OCI-LY7 (cell line): Measurements from ENCODE around the gene GAB3. TPM values are rescaled to one million over a fixed set of nuclear protein-coding genes. Genes with fewer than 3 reads are reported as not detected.

Experiments used
- BruUV-seq: library from RNA; stranded (reverse); fragments of 400-500 nt; replicated peaks from 2 replicates; lab custom pipeline; 2021; lab: Mats Ljungman, UMichigan
- CTCF ChIA-PET: fragments of 300-600 bp; sonication (Branson Sonifier 250); formaldehyde crosslinking; loops from one replicate; lab custom pipeline; 2022; ENCODE audit warnings: antibody characterized with exemption; ENCODE audit not compliant: unreplicated experiment; lab: Charles Lee
- POLR2A ChIA-PET: fragments of 300-600 bp; sonication (Branson Sonifier 250); formaldehyde crosslinking; loops from one replicate; lab custom pipeline; 2022; ENCODE audit warnings: antibody characterized with exemption; lab: Charles Lee
- DNase-seq: peaks from one replicate; pipeline ENCODE4 v3.0.0-alpha.2; 2015; ENCODE audit warnings: low spot score
- H2AFZ ChIP-seq: fragments of 200-600 bp; sonication (generic), shearing (Covaris generic); 2 replicates; pipeline ENCODE4 v1.6.1; 2014; ENCODE audit warnings: mild to moderate bottlenecking, antibody characterized with exemption, low read length, moderate library complexity
- H3K27ac ChIP-seq: fragments of 200-600 bp; sonication (generic); 2 replicates; pipeline ENCODE4 v1.5.1; 2014; ENCODE audit warnings: mixed run types, low read depth, mild to moderate bottlenecking, moderate library complexity, low read length, inconsistent platforms; ENCODE audit not compliant: poor library complexity, severe bottlenecking
- H3K36me3 ChIP-seq: fragments of 200-600 bp; sonication (generic); 2 replicates; pipeline ENCODE4 v1.6.1; 2014; ENCODE audit warnings: mild to moderate bottlenecking, antibody characterized with exemption, low read length, moderate library complexity, mixed read lengths; ENCODE audit not compliant: insufficient read depth
- H3K4me1 ChIP-seq: fragments of 200-600 bp; sonication (generic); 2 replicates; pipeline ENCODE4 v1.5.1; 2014; ENCODE audit warnings: mild to moderate bottlenecking, low read length; ENCODE audit not compliant: insufficient read depth, poor library complexity, severe bottlenecking
- H3K4me2 ChIP-seq: fragments of 200-600 bp; sonication (generic); 2 replicates; pipeline ENCODE4 v1.6.1; 2014; ENCODE audit warnings: mild to moderate bottlenecking, low read length
- H3K4me3 ChIP-seq: fragments of 200-600 bp; sonication (generic); 2 replicates; pipeline ENCODE4 v1.5.1; 2014; ENCODE audit warnings: mild to moderate bottlenecking, low read depth, low read length; ENCODE audit not compliant: poor library complexity, severe bottlenecking
- H3K79me2 ChIP-seq: fragments of 200-600 bp; sonication (generic); 2 replicates; pipeline ENCODE4 v1.6.1; 2016; ENCODE audit warnings: low read depth, mild to moderate bottlenecking, low read length, moderate library complexity, mixed read lengths; ENCODE audit not compliant: insufficient read depth
- H3K9me2 ChIP-seq: fragments of 200-600 bp; sonication (generic); 2 replicates; pipeline ENCODE4 v1.6.1; 2016; ENCODE audit warnings: mild to moderate bottlenecking, low read length, mixed read lengths; ENCODE audit not compliant: insufficient read depth
- H3K9me3 ChIP-seq: fragments of 200-600 bp; sonication (generic); 2 replicates; pipeline ENCODE4 v1.6.1; 2014; ENCODE audit warnings: mild to moderate bottlenecking, mixed run types, low read length, mixed read lengths
- H4K20me1 ChIP-seq: fragments of 200-600 bp; sonication (generic); 2 replicates; pipeline ENCODE4 v1.6.1; 2014; ENCODE audit warnings: mild to moderate bottlenecking, antibody characterized with exemption, low read length, moderate library complexity, mixed read lengths; ENCODE audit not compliant: insufficient read depth
- CTCF ChIP-seq: fragments of 200-600 bp; sonication (generic); conservative IDR thresholded peaks from 2 replicates; pipeline ENCODE4 v1.5.1; 2014; ENCODE audit warnings: mild to moderate bottlenecking, antibody characterized with exemption, low read length, moderate library complexity, mixed read lengths
- EZH2phosphoT487 ChIP-seq: fragments of 200-600 bp; sonication (generic); IDR thresholded peaks from 2 replicates; pipeline ENCODE4 v1.6.1; 2018; ENCODE audit warnings: low read depth, borderline replicate concordance, mild to moderate bottlenecking, mixed run types, antibody characterized with exemption, low read length, moderate library complexity, mixed read lengths
- intact Hi-C: fragments of 100-400 bp; cut with micrococcal nuclease; formaldehyde crosslinking; loops from one replicate; pipeline ENCODE4 v1.10.0; 2022; ENCODE audit not compliant: unreplicated experiment
- total RNA-seq, 2 experiments: library from RNA; depleted of rRNA in 1 of 2; stranded (reverse); fragments of >200 nt in 1 of 2; shearing (Covaris generic) in 1 of 2; gene quantifications; 2 replicates each; pipeline ENCODE4 v1.2.3, GENCODE V29; 2014 to 2022

The GAB3 gene
- total RNA-seq, 2 experiments from 2014 or later = 0.09 to 0.38 TPM

GRCh38 chrX:154657226-154657805, 93.6 kb downstream of the GAB3 start:
- ChIA-PET CTCF (no interaction called here), POLR2A (no interaction called here)
- no TSS peak for BruUV-seq
- TF ChIP-seq CTCF = no peak
- TF ChIP-seq EZH2phosphoT487 = no peak
- no peak overlapping the region for H2AFZ ChIP-seq
- DNase-seq = no peak
- no peak overlapping the region for H3K27ac ChIP-seq
- H3K9me3 ChIP-seq = no peaks in the 10 kb centered on the region
- H3K79me2 ChIP-seq = no peaks in the 10 kb centered on the region
- H3K4me1 ChIP-seq = peaks cover 8% of the 10 kb centered on the region
- H3K9me2 ChIP-seq = no peaks in the 10 kb centered on the region
- H3K4me2 ChIP-seq = no peak overlapping the region
- H3K4me3 ChIP-seq = no peak overlapping the region
- no peaks in the 10 kb centered on the region for H4K20me1 ChIP-seq
- intact Hi-C loops = no loop called here
- no peaks in the 10 kb centered on the region for H3K36me3 ChIP-seq

GRCh38 chrX:154655786-154656185, 95.1 kb downstream of the GAB3 start:
- H2AFZ ChIP-seq = no peak overlapping the region
- BruUV-seq = no TSS peak

More at GRCh38 chrX:154655786-154656185, 95.1 kb downstream of the GAB3 start:
- no peaks in the 10 kb centered on the region for H3K4me1 ChIP-seq
- no peak for TF ChIP-seq EZH2phosphoT487
- no peak for TF ChIP-seq CTCF
- CTCF ChIA-PET = no interaction called here
- H3K36me3 ChIP-seq = no peaks in the 10 kb centered on the region
- POLR2A ChIA-PET = interaction anchor here (0.8 kb wide), 1 partner anchor 408 kb away, joined by 3 read pairs; no protein-coding TSS in a partner anchor
- intact Hi-C loops = no loop called here
- no peaks in the 10 kb centered on the region for H3K9me3 ChIP-seq
- DNase-seq = no peak
- no peaks in the 10 kb centered on the region for H4K20me1 ChIP-seq
- H3K9me2 ChIP-seq = no peaks in the 10 kb centered on the region
- no peak overlapping the region for H3K4me3 ChIP-seq
- H3K79me2 ChIP-seq = no peaks in the 10 kb centered on the region
- H3K4me2 ChIP-seq = no peak overlapping the region
- no peak overlapping the region for H3K27ac ChIP-seq
